Measurements from ENCODE around the gene GLRX5. TPM values are rescaled to one million over a fixed set of nuclear protein-coding genes. Genes with fewer than 3 reads are reported as not detected.
A peak's percentile ranks its signal among the peaks of the same experiment; 100 is the strongest.
"Not testable (repeated sequence)": the region's sequence is repeated elsewhere in the genome, so short reads cannot be mapped to it uniquely, and the experiment has no call there.

GLRX5 gene
- total RNA-seq, 2 donors from 2014 or later = 36.0 to 45.9 TPM

- Mint-ChIP-seq H3K27ac (no peak overlapping the region), H3K9me3 (no peaks in the 10 kb centered on the region), H3K36me3 (peaks cover 0 to 4% of the 10 kb centered on the region in 2 donors)
- ATAC-seq (no peak), DNase-seq (ENCODE audit: low spot score in 2 of 2) (no peak)
Observed at GRCh38 chr14:95555053-95555452, 20.2 kb downstream of the GLRX5 start.

- H3K27ac Mint-ChIP-seq = no peak overlapping the region
- H3K9me3 Mint-ChIP-seq = no peaks in the 10 kb centered on the region
- ATAC-seq = no peak
- H3K36me3 Mint-ChIP-seq = no peaks in the 10 kb centered on the region
- no peak for DNase-seq (ENCODE audit: low spot score in 2 of 2)
Observed at GRCh38 chr14:95557291-95557690, 22.4 kb downstream of the GLRX5 start.

GRCh38 chr14:95557832-95558231 is 23.0 kb downstream of the GLRX5 start:
- H3K36me3 Mint-ChIP-seq = no peaks in the 10 kb centered on the region
- DNase-seq (ENCODE audit: low spot score in 2 of 2) (no peak), ATAC-seq (no peak)
- no peaks in the 10 kb centered on the region for H3K9me3 Mint-ChIP-seq
- no peak overlapping the region for H3K27ac Mint-ChIP-seq

GRCh38 chr14:95559203-95559602 is 24.4 kb downstream of the GLRX5 start:
- no peak for DNase-seq (ENCODE audit: low spot score in 2 of 2)
- Mint-ChIP-seq H3K36me3 (no peaks in the 10 kb centered on the region), H3K9me3 (no peaks in the 10 kb centered on the region), H3K27ac (no peak overlapping the region)
- no peak for ATAC-seq

- DNase-seq (ENCODE audit: low spot score in 2 of 2) (peak; percentile 75 to 92), ATAC-seq (peak; percentile 93 to 98)
- no peaks in the 10 kb centered on the region for H3K36me3 Mint-ChIP-seq
- no peak overlapping the region for H3K27ac Mint-ChIP-seq
- no peaks in the 10 kb centered on the region for H3K9me3 Mint-ChIP-seq
Observed at GRCh38 chr14:95561001-95561412, 26.2 kb downstream of the GLRX5 start.

GRCh38 chr14:95562892-95563685 is 28.2 kb downstream of the GLRX5 start:
- ATAC-seq (no peak), DNase-seq (ENCODE audit: low spot score in 2 of 2) (no peak)
- H3K36me3 Mint-ChIP-seq = no peaks in the 10 kb centered on the region
- H3K27ac Mint-ChIP-seq = no peak overlapping the region
- H3K9me3 Mint-ChIP-seq = no peaks in the 10 kb centered on the region

GRCh38 chr14:95564060-95564459 is 29.2 kb downstream of the GLRX5 start:
- no peak for ATAC-seq
- H3K27ac Mint-ChIP-seq = no peak overlapping the region
- H3K36me3 Mint-ChIP-seq = no peaks in the 10 kb centered on the region
- no peaks in the 10 kb centered on the region for H3K9me3 Mint-ChIP-seq
- DNase-seq (ENCODE audit: low spot score in 2 of 2) = no peak

- Mint-ChIP-seq H3K36me3 (no peaks in the 10 kb centered on the region), H3K9me3 (no peaks in the 10 kb centered on the region), H3K27ac (no peak overlapping the region)
- ATAC-seq = no peak
- DNase-seq (ENCODE audit: low spot score in 2 of 2) = no peak
Observed at GRCh38 chr14:95569440-95569839, 34.6 kb downstream of the GLRX5 start.

- Mint-ChIP-seq H3K9me3 (no peaks in the 10 kb centered on the region), H3K36me3 (no peaks in the 10 kb centered on the region), H3K27ac (no peak overlapping the region)
- DNase-seq (ENCODE audit: low spot score in 2 of 2) (no peak), ATAC-seq (no peak)
Observed at GRCh38 chr14:95573313-95573712, 38.5 kb downstream of the GLRX5 start.

- DNase-seq (ENCODE audit: low spot score in 2 of 2) (no peak), ATAC-seq (no peak)
- Mint-ChIP-seq H3K9me3 (no peaks in the 10 kb centered on the region), H3K36me3 (no peaks in the 10 kb centered on the region), H3K27ac (no peak overlapping the region)
Observed at GRCh38 chr14:95575840-95576473, 41.1 kb downstream of the GLRX5 start.

- Mint-ChIP-seq H3K27ac (no peak overlapping the region), H3K9me3 (no peaks in the 10 kb centered on the region), H3K36me3 (no peaks in the 10 kb centered on the region)
- ATAC-seq (no peak), DNase-seq (ENCODE audit: low spot score in 2 of 2) (no peak)
Observed at GRCh38 chr14:95577067-95577800, 42.4 kb downstream of the GLRX5 start.

- H3K9me3 Mint-ChIP-seq = no peaks in the 10 kb centered on the region
- H3K27ac Mint-ChIP-seq = no peak overlapping the region
- DNase-seq (ENCODE audit: low spot score in 2 of 2) = no peak
- ATAC-seq = no peak
- H3K36me3 Mint-ChIP-seq = no peaks in the 10 kb centered on the region
Observed at GRCh38 chr14:95577870-95578269, 43.0 kb downstream of the GLRX5 start.

- H3K36me3 Mint-ChIP-seq; H3K27ac Mint-ChIP-seq; ATAC-seq; H3K9me3 Mint-ChIP-seq; DNase-seq (ENCODE audit: low spot score in 2 of 2): not testable (repeated sequence)
Observed at GRCh38 chr14:95583836-95584617, 49.2 kb downstream of the GLRX5 start.

- DNase-seq (ENCODE audit: low spot score in 2 of 2) (no peak), ATAC-seq (no peak)
- Mint-ChIP-seq H3K27ac (no peak overlapping the region), H3K36me3 (peaks cover 5 to 6% of the 10 kb centered on the region in 2 donors), H3K9me3 (peaks cover 0 to 5% of the 10 kb centered on the region in 2 donors)
Observed at GRCh38 chr14:95585953-95586620, 51.2 kb downstream of the GLRX5 start.

GRCh38 chr14:95591182-95591581 is 56.3 kb downstream of the GLRX5 start:
- H3K9me3 Mint-ChIP-seq; H3K27ac Mint-ChIP-seq; H3K36me3 Mint-ChIP-seq; DNase-seq (ENCODE audit: low spot score in 2 of 2); ATAC-seq: not testable (repeated sequence)
